HFF-Myc (cell line): Measurements from ENCODE around the gene LMNB1.

ENCODE experiments used
- DNase-seq: peaks from one replicate; pipeline ENCODE4 v3.0.0-alpha.2; 2011; ENCODE audit warnings: low read depth; ENCODE audit errors: extremely low read depth
- H3K4me3 ChIP-seq: replicated peaks from 2 replicates; pipeline ENCODE4 v1.5.1; 2011; ENCODE audit warnings: low read depth, mild to moderate bottlenecking, control low read depth, low read length
- TF ChIP-seq, protein P1 (sequence below): IDR thresholded peaks from 2 replicates; pipeline ENCODE4 v1.5.1; 2012; ENCODE audit warnings: mild to moderate bottlenecking, low read depth, low read length, control low read depth; ENCODE audit errors: missing control alignments

Gene LMNB1

DNA sequence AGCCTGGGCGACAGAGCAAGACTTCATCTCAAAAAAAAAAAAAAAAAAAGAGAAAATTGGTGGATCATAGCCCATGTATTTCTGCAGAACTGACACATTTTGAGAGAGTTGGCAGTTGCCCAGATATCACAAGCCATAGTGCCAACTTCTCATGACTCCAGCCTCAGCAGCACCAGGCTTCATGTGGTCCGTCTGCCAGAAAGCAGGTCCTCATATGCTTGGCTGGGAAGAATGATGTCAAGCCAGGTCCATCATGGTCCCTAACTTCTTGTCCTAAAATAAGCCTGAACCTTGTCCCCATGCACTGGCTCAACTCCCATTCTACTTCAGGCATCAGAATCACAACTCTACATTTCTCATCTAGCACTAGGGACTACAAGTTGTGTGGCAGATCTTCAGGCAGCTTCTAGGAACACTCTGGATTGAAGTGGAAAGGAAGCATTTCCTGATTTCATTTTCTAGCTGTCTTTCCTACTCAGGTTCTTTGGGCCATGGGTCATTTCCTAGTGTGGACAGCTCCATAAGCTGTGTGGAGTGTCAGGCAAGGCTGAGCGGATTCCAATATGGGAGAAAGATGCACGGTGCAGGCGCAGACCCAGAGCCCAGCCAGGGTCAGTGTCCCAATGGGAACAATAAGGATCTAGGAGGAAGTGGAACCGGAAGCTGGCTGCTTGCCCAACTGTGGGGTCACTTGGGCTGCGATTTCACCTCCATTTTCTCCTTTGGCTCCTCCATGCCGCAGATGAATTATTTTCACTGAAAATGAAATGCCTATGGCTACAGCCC is 90.1 kb downstream of the LMNB1 start:
- TF ChIP-seq, protein P1, sequence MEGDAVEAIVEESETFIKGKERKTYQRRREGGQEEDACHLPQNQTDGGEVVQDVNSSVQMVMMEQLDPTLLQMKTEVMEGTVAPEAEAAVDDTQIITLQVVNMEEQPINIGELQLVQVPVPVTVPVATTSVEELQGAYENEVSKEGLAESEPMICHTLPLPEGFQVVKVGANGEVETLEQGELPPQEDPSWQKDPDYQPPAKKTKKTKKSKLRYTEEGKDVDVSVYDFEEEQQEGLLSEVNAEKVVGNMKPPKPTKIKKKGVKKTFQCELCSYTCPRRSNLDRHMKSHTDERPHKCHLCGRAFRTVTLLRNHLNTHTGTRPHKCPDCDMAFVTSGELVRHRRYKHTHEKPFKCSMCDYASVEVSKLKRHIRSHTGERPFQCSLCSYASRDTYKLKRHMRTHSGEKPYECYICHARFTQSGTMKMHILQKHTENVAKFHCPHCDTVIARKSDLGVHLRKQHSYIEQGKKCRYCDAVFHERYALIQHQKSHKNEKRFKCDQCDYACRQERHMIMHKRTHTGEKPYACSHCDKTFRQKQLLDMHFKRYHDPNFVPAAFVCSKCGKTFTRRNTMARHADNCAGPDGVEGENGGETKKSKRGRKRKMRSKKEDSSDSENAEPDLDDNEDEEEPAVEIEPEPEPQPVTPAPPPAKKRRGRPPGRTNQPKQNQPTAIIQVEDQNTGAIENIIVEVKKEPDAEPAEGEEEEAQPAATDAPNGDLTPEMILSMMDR: no peak
- no peak for DNase-seq
- H3K4me3 ChIP-seq: no peak overlapping the region

DNA sequence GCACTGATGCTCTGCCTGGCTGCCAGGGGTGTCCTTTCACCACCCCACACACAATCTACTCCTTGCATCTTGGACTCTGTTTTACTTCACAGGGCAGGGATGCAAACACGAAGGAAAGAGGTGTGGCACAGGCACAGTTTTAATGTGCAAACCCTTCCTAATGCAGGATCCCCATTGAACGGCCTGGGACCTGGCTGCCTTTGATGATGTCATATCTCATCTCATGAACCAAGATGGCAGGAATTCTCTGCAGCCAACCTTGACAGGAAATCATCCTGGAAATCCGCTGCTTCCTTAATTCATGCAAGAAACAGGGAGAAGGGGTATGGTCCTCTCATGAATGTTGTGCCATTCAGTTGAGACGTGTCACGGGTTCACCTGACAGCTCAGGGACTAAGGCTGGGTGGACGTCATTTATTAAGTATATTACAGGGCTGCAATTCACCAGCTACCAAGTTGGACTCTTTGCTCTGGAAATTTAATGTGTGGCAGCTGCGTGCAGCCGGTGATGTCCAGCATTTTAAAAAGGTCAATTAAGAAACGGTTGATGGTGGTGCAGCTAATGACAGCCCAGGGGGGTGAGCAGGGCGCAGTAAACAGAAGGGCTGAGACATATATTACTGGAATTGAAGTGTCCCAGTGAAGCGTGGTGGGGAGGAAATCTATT is 91.5 kb downstream of the LMNB1 start:
- no peak for DNase-seq
- TF ChIP-seq, protein P1: no peak
- H3K4me3 ChIP-seq: no peak overlapping the region

DNA sequence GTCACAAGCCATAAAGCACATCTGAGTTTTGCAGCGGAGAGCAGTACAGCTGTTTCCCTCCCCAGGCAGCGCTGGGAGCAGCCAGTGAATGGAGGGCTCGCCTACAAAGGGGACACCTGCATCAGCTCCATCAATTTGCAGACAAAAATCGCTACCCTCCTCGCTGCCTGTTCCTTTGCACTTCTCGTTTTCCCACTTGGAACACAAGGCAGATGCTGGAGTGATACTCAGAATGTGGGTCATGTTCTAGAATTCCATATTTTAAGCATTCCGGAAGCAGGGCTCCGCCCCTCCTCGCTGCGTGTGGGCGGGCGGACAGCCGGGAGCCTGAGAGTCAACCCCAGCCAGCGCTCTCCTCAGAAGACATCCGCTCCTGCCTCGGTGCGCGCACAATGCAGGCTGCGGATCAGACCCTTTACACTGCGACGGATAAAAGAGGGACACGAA is 92.1 kb downstream of the LMNB1 start:
- H3K4me3 ChIP-seq: peak overlapping the region; percentile 7; the same call in 1 of the 2 replicates
- TF ChIP-seq, protein P1: no peak
- DNase-seq: no peak

DNA sequence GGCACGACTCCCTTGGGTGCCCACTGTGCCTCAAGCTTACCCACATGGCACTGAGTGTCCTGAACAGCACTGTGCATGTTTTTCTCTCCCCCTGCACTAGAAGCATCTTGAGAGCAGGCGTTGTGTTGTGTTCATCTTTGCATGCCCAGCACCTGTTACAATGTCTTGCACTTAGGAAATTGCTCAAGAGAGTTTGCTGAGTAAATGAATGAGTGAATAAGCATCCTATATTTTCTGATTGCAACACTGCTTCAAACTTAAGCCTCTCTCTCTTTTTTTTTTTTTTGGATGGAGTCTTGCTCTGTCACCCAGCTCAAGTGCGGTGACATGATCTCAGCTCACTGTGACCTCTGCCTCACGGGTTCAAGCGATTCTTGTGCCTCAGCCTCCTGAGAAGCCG is 94.5 kb downstream of the LMNB1 start:
- no peak overlapping the region for H3K4me3 ChIP-seq
- DNase-seq: no peak
- TF ChIP-seq, protein P1: no peak

DNA sequence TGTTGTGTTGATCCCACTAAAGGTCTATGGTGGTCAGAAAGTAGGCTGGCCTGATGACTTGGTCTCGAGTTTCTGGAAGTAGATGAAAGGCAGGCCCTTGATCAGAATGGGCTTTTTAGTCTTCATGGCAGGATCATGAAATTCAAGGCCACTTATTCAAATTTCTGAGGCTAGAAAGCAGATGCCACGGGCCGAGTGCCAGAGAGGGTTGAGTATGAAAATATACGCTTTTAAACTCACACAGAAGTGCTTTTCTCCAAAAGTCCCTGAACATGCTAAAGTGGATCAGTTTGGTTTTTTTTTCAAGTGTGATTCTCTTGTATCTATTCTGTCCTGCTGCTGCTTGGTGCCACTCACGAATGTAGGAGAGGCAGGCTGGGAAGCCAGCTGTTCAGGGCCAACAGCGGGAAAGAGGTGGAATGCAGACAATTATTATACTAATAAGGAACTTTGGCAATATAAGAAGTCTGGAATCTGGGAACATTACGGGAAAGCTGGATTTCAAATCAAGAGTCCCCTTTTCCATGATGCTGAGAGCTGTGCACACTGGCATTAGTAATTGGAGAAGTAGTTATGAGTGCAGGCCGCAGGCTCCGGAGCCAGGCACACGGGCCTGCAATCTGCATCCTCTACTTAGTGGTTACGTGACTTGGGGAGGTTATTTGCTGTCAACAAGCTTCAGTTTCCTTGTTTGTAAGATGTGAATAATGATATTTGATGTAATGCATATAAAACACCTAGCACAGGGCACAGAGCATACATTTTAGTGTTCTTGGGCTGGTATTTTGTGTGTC is 95.8 kb downstream of the LMNB1 start:
- DNase-seq: no peak
- no peak overlapping the region for H3K4me3 ChIP-seq
- TF ChIP-seq, protein P1: no peak

DNA sequence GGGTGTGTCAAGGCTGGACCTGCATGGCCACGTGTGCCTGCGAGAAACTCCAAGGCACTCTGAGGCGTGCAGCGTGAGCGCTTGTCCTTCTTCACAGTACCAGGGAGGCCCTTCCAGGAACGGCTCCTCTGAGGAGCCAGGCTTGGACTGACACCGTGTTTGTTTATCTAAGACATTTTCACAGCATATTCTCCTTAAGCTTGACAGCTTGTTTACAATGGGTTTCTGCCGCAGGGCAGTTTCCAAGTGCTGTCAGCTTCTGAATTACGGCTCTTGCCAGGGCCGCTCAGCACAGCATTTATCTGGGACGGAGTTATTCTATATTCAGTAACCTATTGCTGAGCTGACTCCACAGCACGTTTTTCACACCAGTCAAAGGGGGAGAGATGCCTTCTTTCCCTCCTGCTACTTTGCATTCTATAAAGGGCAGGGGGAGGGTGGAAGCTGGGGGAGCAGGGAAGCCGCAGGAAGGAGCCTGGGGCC is 98.4 kb downstream of the LMNB1 start:
- TF ChIP-seq, protein P1: no peak
- no peak overlapping the region for H3K4me3 ChIP-seq
- DNase-seq: no peak
